SK-N-SH treated with all-trans-retinoic acid at 6 μM for 48 hours (cell line): ENCODE data around the gene QRFP.

Source experiments
- ESRRG ChIP-seq: fragments of 250-450 bp; sonication (Bioruptor Pico); IDR thresholded peaks from 2 replicates; pipeline ENCODE4 v1.6.1; 2021; ENCODE audit warnings: mild to moderate bottlenecking
- RARB ChIP-seq: fragments of 250-450 bp; sonication (Bioruptor Pico); IDR thresholded peaks from 2 replicates; pipeline ENCODE4 v1.8.0; 2021; ENCODE audit warnings: mild to moderate bottlenecking, moderate library complexity
- TCF4 ChIP-seq: fragments of 250-450 bp; sonication (Bioruptor Pico); IDR thresholded peaks from 2 replicates; pipeline ENCODE4 v1.8.0; 2021; ENCODE audit warnings: mild to moderate bottlenecking, moderate library complexity, borderline replicate concordance
- TOX ChIP-seq: fragments of 250-450 bp; sonication (Bioruptor Pico); IDR thresholded peaks from 2 replicates; pipeline ENCODE4 v1.8.0; 2021; ENCODE audit warnings: mild to moderate bottlenecking, moderate library complexity, borderline replicate concordance
- ZNF565 ChIP-seq: fragments of 450-650 bp; formaldehyde crosslinking; conservative IDR thresholded peaks from 2 replicates; pipeline ENCODE4 v1.5.0; 2020; ENCODE audit warnings: low read depth, mild to moderate bottlenecking, moderate library complexity
- ZNF70 ChIP-seq: fragments of 450-650 bp; formaldehyde crosslinking; IDR thresholded peaks from 2 replicates; pipeline ENCODE4 v1.5.0; 2020; ENCODE audit warnings: mild to moderate bottlenecking, moderate library complexity
- ZNF8 ChIP-seq: fragments of 450-650 bp; formaldehyde crosslinking; IDR thresholded peaks from 2 replicates; pipeline ENCODE4 v1.5.0; 2020; ENCODE audit warnings: mild to moderate bottlenecking, moderate library complexity
- TF ChIP-seq, protein P1 (sequence below): fragments of 250-450 bp; sonication (Bioruptor Pico); IDR thresholded peaks from 2 replicates; pipeline ENCODE4 v1.5.1; 2020; ENCODE audit warnings: low read depth, mild to moderate bottlenecking, moderate library complexity
- TF ChIP-seq, protein P2 (sequence below): fragments of 250-450 bp; sonication (Bioruptor Pico); IDR thresholded peaks from 2 replicates; pipeline ENCODE4 v1.8.0; 2020; ENCODE audit warnings: mild to moderate bottlenecking, moderate library complexity, borderline replicate concordance

DNA sequence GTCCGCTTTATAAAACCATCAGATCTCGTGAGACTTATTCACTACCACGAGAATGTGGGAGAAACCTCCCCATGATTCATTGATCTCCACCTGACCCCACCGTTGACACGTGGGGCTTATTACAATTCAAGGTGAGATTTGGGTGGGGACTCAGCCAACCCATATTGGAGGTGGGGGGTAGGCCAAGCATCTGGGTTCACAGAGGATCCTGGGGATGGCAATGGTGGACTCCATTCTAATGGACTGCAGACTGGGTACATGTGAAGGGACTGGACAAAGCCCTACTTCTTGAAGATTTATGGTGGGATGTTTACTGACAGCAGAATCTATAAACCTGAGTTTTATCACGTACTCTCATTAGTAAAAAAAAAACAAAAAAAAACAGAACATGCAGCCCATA is 15.1 kb downstream of the QRFP start:
- TF ChIP-seq, protein P1, sequence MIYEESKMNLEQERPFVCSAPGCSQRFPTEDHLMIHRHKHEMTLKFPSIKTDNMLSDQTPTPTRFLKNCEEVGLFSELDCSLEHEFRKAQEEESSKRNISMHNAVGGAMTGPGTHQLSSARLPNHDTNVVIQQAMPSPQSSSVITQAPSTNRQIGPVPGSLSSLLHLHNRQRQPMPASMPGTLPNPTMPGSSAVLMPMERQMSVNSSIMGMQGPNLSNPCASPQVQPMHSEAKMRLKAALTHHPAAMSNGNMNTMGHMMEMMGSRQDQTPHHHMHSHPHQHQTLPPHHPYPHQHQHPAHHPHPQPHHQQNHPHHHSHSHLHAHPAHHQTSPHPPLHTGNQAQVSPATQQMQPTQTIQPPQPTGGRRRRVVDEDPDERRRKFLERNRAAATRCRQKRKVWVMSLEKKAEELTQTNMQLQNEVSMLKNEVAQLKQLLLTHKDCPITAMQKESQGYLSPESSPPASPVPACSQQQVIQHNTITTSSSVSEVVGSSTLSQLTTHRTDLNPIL: no peak
- TF ChIP-seq ZNF565 (CRISPR knock-in tag) (no peak), RARB (CRISPR knock-in tag) (no peak), ESRRG (CRISPR knock-in tag) (no peak), ZNF70 (CRISPR knock-in tag) (no peak), ZNF8 (CRISPR knock-in tag) (no peak), TCF4 (CRISPR knock-in tag) (no peak), TOX (CRISPR knock-in tag) (no peak)
- TF ChIP-seq, protein P2, sequence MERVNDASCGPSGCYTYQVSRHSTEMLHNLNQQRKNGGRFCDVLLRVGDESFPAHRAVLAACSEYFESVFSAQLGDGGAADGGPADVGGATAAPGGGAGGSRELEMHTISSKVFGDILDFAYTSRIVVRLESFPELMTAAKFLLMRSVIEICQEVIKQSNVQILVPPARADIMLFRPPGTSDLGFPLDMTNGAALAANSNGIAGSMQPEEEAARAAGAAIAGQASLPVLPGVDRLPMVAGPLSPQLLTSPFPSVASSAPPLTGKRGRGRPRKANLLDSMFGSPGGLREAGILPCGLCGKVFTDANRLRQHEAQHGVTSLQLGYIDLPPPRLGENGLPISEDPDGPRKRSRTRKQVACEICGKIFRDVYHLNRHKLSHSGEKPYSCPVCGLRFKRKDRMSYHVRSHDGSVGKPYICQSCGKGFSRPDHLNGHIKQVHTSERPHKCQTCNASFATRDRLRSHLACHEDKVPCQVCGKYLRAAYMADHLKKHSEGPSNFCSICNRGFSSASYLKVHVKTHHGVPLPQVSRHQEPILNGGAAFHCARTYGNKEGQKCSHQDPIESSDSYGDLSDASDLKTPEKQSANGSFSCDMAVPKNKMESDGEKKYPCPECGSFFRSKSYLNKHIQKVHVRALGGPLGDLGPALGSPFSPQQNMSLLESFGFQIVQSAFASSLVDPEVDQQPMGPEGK: no peak
